K562 (cell line): Measurements from ENCODE around the gene CLCNKA. TPM values are rescaled to one million over a fixed set of nuclear protein-coding genes. Genes with fewer than 3 reads are reported as not detected.
"Not testable (repeated sequence)": the region's sequence is repeated elsewhere in the genome, so short reads cannot be mapped to it uniquely, and the experiment has no call there.

Source experiments
- ATAC-seq: fragments of 200-7000 bp; cut with Tn5 transposase; 3 replicates; pipeline ENCODE4 v1.9.1; 2020; ENCODE audit warnings: moderate library complexity
- BruUV-seq: library from RNA; stranded (reverse); fragments of 400-500 nt; replicated peaks from 2 replicates; lab custom pipeline; 2021; lab: Mats Ljungman, UMichigan
- CTCF ChIA-PET: fragments of 300-600 bp; formaldehyde crosslinking; extraction: SDS; loops from one replicate; lab custom pipeline; 2021; ENCODE audit warnings: low intra/inter-chr PET ratio; lab: Yijun Ruan, JAX
- POLR2A ChIA-PET: fragments of 300-600, 350-650 bp; sonication (Branson Sonifier 250); formaldehyde crosslinking; extraction: SDS; loops from one replicate; lab custom pipeline; 2021; ENCODE audit warnings: antibody characterized with exemption, inconsistent platforms; lab: Yijun Ruan, JAX
- DNase-seq, 4 experiments: peaks; one replicate each; pipeline versions ENCODE4 v3.0.0 to v3.0.0-alpha.2; 2011 to 2018; ENCODE audit warnings: low spot score in 3 of 4, mixed read lengths in 3 of 4; ENCODE audit errors: extremely low read depth in 1 of 4
- FAIRE-seq: peaks from 2 replicates; lab custom pipeline; 2011; peaks lifted over from hg19 to GRCh38; lab: Jason Lieb, UNC
- H2AFZ ChIP-seq: 2 replicates; pipeline ENCODE4 v1.6.0; 2011; ENCODE audit warnings: low read depth, low read length, control low read depth, inconsistent platforms
- H3K27ac ChIP-seq: fragments of 200-600 bp; 3 replicates; pipeline ENCODE4 v1.8.0; 2011; ENCODE audit warnings: low read depth, mild to moderate bottlenecking, control low read depth, inconsistent platforms, low read length, moderate library complexity, mixed read lengths; ENCODE audit errors: extremely low read depth
- H3K27me3 ChIP-seq, 2 experiments: fragments of 300-600 bp in 1 of 2; 2 replicates in 1 of 2; 3 replicates in 1 of 2; pipeline versions ENCODE4 v1.6.0 to v1.8.0; 2011; ENCODE audit warnings: inconsistent platforms in 2 of 2, low read length in 2 of 2, mild to moderate bottlenecking in 1 of 2, mixed read lengths in 1 of 2, moderate library complexity in 1 of 2; ENCODE audit not compliant: control insufficient read depth in 2 of 2, insufficient read depth in 2 of 2
- H3K36me3 ChIP-seq: fragments of 300-600 bp; 3 replicates; pipeline ENCODE4 v1.8.0; 2011; ENCODE audit warnings: mild to moderate bottlenecking, low read length, inconsistent platforms; ENCODE audit not compliant: control insufficient read depth, insufficient read depth
- H3K4me1 ChIP-seq, 2 experiments: fragments of 200-600 bp in 1 of 2; replicated peaks in 1 of 2; 2 replicates in 1 of 2; 3 replicates in 1 of 2; pipeline versions ENCODE4 v1.5.1 to v1.8.0; 2011; ENCODE audit warnings: inconsistent platforms in 2 of 2, low read length in 2 of 2, mild to moderate bottlenecking in 1 of 2, mixed read lengths in 1 of 2, moderate library complexity in 1 of 2; ENCODE audit not compliant: control insufficient read depth in 2 of 2, insufficient read depth in 2 of 2
- H3K4me2 ChIP-seq: 2 replicates; pipeline ENCODE4 v1.6.1; 2011; ENCODE audit warnings: low read length, control low read depth, inconsistent platforms, mixed read lengths; ENCODE audit not compliant: insufficient read depth
- H3K4me3 ChIP-seq: fragments of 200-600 bp; sonication (generic), shearing (Covaris generic); 2 replicates; pipeline ENCODE4 v1.5.1; 2016; ENCODE audit warnings: control low read depth, inconsistent platforms
- H3K79me2 ChIP-seq: fragments of 200-600 bp; 3 replicates; pipeline ENCODE4 v1.8.0; 2011; ENCODE audit warnings: low read length, inconsistent platforms; ENCODE audit not compliant: control insufficient read depth, insufficient read depth
- H3K9ac ChIP-seq, 2 experiments: 2 replicates each; pipeline versions ENCODE4 v1.6.0 to v1.6.1; 2011; ENCODE audit warnings: low read depth in 2 of 2, low read length in 2 of 2, control low read depth in 1 of 2, inconsistent platforms in 1 of 2, mild to moderate bottlenecking in 1 of 2, mixed read lengths in 1 of 2; ENCODE audit not compliant: insufficient read depth in 1 of 2
- H3K9me1 ChIP-seq: one replicate; pipeline ENCODE4 v1.6.0; 2011; ENCODE audit warnings: inconsistent platforms, mild to moderate bottlenecking, low read length, moderate library complexity; ENCODE audit not compliant: control insufficient read depth, insufficient read depth
- H3K9me3 ChIP-seq: replicated peaks from 2 replicates; pipeline ENCODE4 v1.5.1; 2011; ENCODE audit warnings: low read depth, low read length, inconsistent platforms; ENCODE audit not compliant: control insufficient read depth, insufficient read depth
- H4K20me1 ChIP-seq: replicated peaks from 2 replicates; pipeline ENCODE4 v1.6.1; 2011; ENCODE audit warnings: low read length, inconsistent platforms, mixed read lengths; ENCODE audit not compliant: control insufficient read depth, insufficient read depth
- E2F3 ChIP-seq: fragments of 250-450 bp; sonication (Bioruptor Pico); IDR thresholded peaks from 2 replicates; pipeline ENCODE4 v1.4.0; 2020; ENCODE audit warnings: mild to moderate bottlenecking
- EGR1 ChIP-seq: fragments of 450-650 bp; conservative IDR thresholded peaks from 2 replicates; pipeline ENCODE4 v1.6.1; 2017; ENCODE audit warnings: mild to moderate bottlenecking
- KLF13 ChIP-seq: fragments of 450-650 bp; IDR thresholded peaks from 2 replicates; pipeline ENCODE4 v1.6.1; 2016; ENCODE audit warnings: missing genetic modification characterization, low read depth, mild to moderate bottlenecking, missing compliant biosample characterization, moderate library complexity, borderline replicate concordance
- MAZ ChIP-seq, 2 experiments: fragments of 450-650 bp in 1 of 2; sonication (generic) in 1 of 2; formaldehyde crosslinking; IDR thresholded peaks in 1 of 2; conservative IDR thresholded peaks in 1 of 2; 2 replicates each; pipeline versions ENCODE4 v1.4.0 to v1.5.0; 2020; ENCODE audit warnings: mild to moderate bottlenecking in 1 of 2, missing genetic modification reagents in 1 of 2
- PHF8 ChIP-seq: fragments of 200-600 bp; sonication (generic); IDR thresholded peaks from 2 replicates; pipeline ENCODE4 v1.6.1; 2012; ENCODE audit warnings: mixed run types, mild to moderate bottlenecking, inconsistent platforms, low read length, moderate library complexity, borderline replicate concordance
- RCOR1 ChIP-seq, 2 experiments: IDR thresholded peaks; 2 replicates each; pipeline ENCODE4 v1.6.1; 2012; ENCODE audit warnings: low read depth in 2 of 2, low read length in 2 of 2, borderline replicate concordance in 1 of 2, improper control_type of control experiment in 1 of 2
- STAG1 ChIP-seq: sonication (generic); formaldehyde crosslinking; IDR thresholded peaks from 2 replicates; pipeline ENCODE4 v1.5.0; 2020; ENCODE audit warnings: missing genetic modification reagents, borderline replicate concordance
- WGBS: fragments of 100-300 bp; shearing (Covaris generic); methylation state at CpG from one replicate; pipeline ENCODE4 v1.1.6; 2016; ENCODE audit warnings: low coverage, mixed read lengths; ENCODE audit not compliant: insufficient coverage; ENCODE audit errors: missing lambda C conversion rate; 5-methylcytosine and 5-hydroxymethylcytosine counted together
- in situ Hi-C: fragments of 300-500 bp; cut with MboI; formaldehyde crosslinking; loops from 4 replicates; pipeline ENCODE4 v1.15.0; 2018; ENCODE audit warnings: inconsistent platforms, mixed read lengths
- intact Hi-C: fragments of 100-400 bp; cut with micrococcal nuclease; formaldehyde crosslinking; loops from 2 replicates; pipeline ENCODE4 v1.14.2; 2022
- polyA plus RNA-seq, 8 experiments: library from polyadenylated mRNA; depleted of rRNA in 4 of 8; stranded (reverse) in 5 of 8; unstranded in 3 of 8; fragments of >200 nt; fragmentation: Nextera tagmentation in 2 of 8; fragmentation: Illumina TruSeq in 1 of 8; extraction: Ambion mirVana in 2 of 8; extraction: Trizol in 1 of 8; gene quantifications; 2 replicates each; pipeline versions ENCODE4 v1.2.1 to v1.2.3, GENCODE V29; 2011 to 2014; ENCODE audit warnings: inconsistent platforms in 1 of 8, missing spikeins in 1 of 8
- total RNA-seq, 7 experiments: library from RNA; depleted of rRNA in 6 of 7; stranded (reverse); fragments of >200 nt in 6 of 7; fragmentation: Illumina TruSeq in 2 of 7; extraction: Trizol in 2 of 7; gene quantifications; 2 replicates each; pipeline versions ENCODE4 v1.2.1 to v1.2.3, GENCODE V29; 2011 to 2021; ENCODE audit warnings: low replicate concordance in 1 of 7
- TF ChIP-seq, protein P1 (sequence below): sonication (generic); formaldehyde crosslinking; IDR thresholded peaks from 2 replicates; pipeline ENCODE4 v1.9.0; 2022; ENCODE audit warnings: mild to moderate bottlenecking, missing genetic modification reagents
- TF ChIP-seq, protein P2 (sequence below): sonication (generic); formaldehyde crosslinking; IDR thresholded peaks from 2 replicates; pipeline ENCODE4 v1.8.0; 2022; ENCODE audit warnings: missing genetic modification reagents, mild to moderate bottlenecking, moderate library complexity, borderline replicate concordance
- TF ChIP-seq, protein P3 (sequence below): fragments of 250-450 bp; sonication (Bioruptor Pico); IDR thresholded peaks from 2 replicates; pipeline ENCODE4 v1.5.0; 2020; ENCODE audit warnings: mild to moderate bottlenecking

Gene CLCNKA
- total and polyA plus RNA-seq, 9 of the 15 experiments (the other 6 are each of a cell fraction or from before 2014, with no cell fraction given), result 0.03 to 0.37 (median 0.10) TPM; not detected in 3

DNA sequence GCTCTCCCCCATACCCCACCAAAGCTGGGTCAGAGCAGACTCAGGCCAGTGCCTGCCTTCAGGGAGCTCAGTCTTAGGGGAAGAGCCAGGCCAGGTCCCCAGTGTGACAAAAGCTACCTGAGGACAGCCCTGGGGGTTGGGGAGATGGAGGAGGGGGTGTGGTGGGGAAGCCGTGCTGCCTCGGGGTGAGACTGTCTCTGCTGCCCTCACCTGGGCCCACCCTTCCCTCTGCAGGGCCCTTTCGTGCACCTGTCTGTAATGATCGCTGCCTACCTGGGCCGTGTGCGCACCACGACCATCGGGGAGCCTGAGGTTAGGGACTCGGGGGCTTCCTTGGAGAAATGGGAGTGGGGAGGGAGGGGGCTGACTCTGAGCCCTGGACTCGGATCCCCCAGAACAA, 4.5 kb downstream of the CLCNKA start:
- peaks cover 7 to 52% of the 10 kb centered on the region in 2 experiments; a peak in 3 of 5 replicates for H3K4me1 ChIP-seq
- H2AFZ ChIP-seq, DNase-seq, H3K36me3 ChIP-seq, H3K9me1 ChIP-seq, BruUV-seq, H3K27ac ChIP-seq, intact Hi-C loops, CTCF ChIA-PET, H3K4me3 ChIP-seq, H3K9ac ChIP-seq, in situ Hi-C loops, ATAC-seq, FAIRE-seq, H4K20me1 ChIP-seq, H3K4me2 ChIP-seq, H3K79me2 ChIP-seq, H3K9me3 ChIP-seq: not testable (repeated sequence)
- TF ChIP-seq STAG1 (CRISPR knock-in tag), result peak; percentile 6; the same call in 1 of the 2 replicates
- H3K27me3 ChIP-seq, result peaks cover 7 to 37% of the 10 kb centered on the region in 2 experiments; a peak in 3 of 5 replicates
- WGBS, result 45% methylated on average over 9 of the region's 10 CpGs
- POLR2A ChIA-PET, result interaction anchor here (0.6 to 1.0 kb wide), 3 partner anchors 19 to 515 kb away, joined by 3 to 5 read pairs (median 4); no protein-coding TSS in a partner anchor

DNA sequence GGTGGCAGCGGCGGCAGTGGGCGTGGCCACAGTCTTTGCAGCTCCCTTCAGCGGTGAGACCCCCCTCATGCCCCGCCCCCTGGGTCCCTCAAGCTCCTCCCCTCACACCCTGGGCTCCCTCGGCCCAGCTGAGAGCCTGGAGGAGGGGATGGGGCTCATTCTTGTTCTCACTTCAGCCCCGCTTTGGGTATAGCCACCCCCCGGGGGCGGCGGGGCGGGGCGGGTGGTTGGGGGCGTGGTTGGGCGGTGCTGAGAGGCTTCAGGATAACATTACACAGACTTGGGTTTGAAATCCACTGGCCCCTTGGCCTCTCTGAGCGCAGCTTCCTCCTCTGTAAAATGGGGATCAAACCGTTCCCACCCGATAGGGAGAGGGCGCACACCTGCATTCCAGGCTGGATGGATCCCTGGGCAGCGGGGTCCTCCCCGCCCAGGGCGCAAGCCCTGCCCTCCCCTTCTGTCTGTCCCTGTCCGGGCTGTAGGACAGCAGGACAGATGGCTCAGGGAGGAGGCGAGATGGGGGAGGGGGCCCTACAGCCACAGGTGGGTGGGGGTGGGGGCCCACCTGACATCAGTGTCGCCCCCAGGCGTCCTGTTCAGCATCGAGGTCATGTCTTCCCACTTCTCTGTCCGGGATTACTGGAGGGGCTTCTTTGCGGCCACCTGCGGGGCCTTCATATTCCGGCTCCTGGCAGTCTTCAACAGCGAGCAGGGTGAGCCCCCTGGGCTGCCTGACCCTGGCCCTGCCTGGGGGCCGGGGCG, 5.1 kb downstream of the CLCNKA start:
- ATAC-seq (peak; percentile 85), DNase-seq (peak; percentile 79 to 88 (median 88)), FAIRE-seq (peak; percentile 86)
- in situ Hi-C loops, result no loop called here
- Histone ChIP-seq H2AFZ (peak overlapping the region; percentile 92), H3K36me3 (no peaks in the 10 kb centered on the region), H3K27me3 (peaks cover 7 to 32% of the 10 kb centered on the region in 2 experiments; a peak in 3 of 5 replicates), H3K4me2 (peak overlapping the region; percentile 79), H4K20me1 (no peaks in the 10 kb centered on the region), H3K9me3 (no peaks in the 10 kb centered on the region), H3K79me2 (no peaks in the 10 kb centered on the region), H3K9ac (peak overlapping the region; percentile 22 to 64; a peak in 3 of 4 replicates), H3K27ac (no peak overlapping the region), H3K4me3 (peak overlapping the region; percentile 29), H3K4me1 (peaks cover 7 to 50% of the 10 kb centered on the region in 2 experiments; a peak in 3 of 5 replicates), H3K9me1 (no peaks in the 10 kb centered on the region)
- WGBS, result 21% methylated on average over 21 of the region's 33 CpGs
- intact Hi-C loops, result no loop called here
- no TSS peak for BruUV-seq
- CTCF ChIA-PET, result no interaction called here
- POLR2A ChIA-PET, result interaction anchor here (0.6 kb wide), 2 partner anchors 33 to 516 kb away, joined by 3 to 4 read pairs; no protein-coding TSS in a partner anchor
- TF ChIP-seq E2F3 (CRISPR knock-in tag), result no peak
- TF ChIP-seq KLF13 (tag), result no peak
- TF ChIP-seq, protein P1, sequence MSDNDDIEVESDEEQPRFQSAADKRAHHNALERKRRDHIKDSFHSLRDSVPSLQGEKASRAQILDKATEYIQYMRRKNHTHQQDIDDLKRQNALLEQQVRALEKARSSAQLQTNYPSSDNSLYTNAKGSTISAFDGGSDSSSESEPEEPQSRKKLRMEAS (CRISPR knock-in tag), result no peak
- TF ChIP-seq PHF8, result peak; percentile 26; the same call in 1 of the 2 replicates
- TF ChIP-seq, protein P2, sequence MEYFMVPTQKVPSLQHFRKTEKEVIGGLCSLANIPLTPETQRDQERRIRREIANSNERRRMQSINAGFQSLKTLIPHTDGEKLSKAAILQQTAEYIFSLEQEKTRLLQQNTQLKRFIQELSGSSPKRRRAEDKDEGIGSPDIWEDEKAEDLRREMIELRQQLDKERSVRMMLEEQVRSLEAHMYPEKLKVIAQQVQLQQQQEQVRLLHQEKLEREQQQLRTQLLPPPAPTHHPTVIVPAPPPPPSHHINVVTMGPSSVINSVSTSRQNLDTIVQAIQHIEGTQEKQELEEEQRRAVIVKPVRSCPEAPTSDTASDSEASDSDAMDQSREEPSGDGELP (CRISPR knock-in tag), result peak; percentile 67; the same call in 1 of the 2 replicates
- 0 out of 4 replicates have a peak, but pooled peaks of 1 of the 2 experiments have one; percentile 31 for TF ChIP-seq RCOR1 (IDR thresholded peaks at IDR 0.05; ENCODE audit: borderline replicate concordance in 1 of 2, low read depth in 2 of 2, low read length in 2 of 2)
- TF ChIP-seq EGR1, result peak; percentile 57
- no peak for TF ChIP-seq MAZ (CRISPR knock-in tag; conservative IDR thresholded peaks at IDR 0.05 in 1 of 2, IDR thresholded peaks at IDR 0.05 in 1 of 2)
- TF ChIP-seq, protein P3, sequence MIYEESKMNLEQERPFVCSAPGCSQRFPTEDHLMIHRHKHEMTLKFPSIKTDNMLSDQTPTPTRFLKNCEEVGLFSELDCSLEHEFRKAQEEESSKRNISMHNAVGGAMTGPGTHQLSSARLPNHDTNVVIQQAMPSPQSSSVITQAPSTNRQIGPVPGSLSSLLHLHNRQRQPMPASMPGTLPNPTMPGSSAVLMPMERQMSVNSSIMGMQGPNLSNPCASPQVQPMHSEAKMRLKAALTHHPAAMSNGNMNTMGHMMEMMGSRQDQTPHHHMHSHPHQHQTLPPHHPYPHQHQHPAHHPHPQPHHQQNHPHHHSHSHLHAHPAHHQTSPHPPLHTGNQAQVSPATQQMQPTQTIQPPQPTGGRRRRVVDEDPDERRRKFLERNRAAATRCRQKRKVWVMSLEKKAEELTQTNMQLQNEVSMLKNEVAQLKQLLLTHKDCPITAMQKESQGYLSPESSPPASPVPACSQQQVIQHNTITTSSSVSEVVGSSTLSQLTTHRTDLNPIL (CRISPR knock-in tag), result no peak
